HepG2 (cell line): ENCODE data around the gene CFAP70. TPM values are rescaled to one million over a fixed set of nuclear protein-coding genes. Genes with fewer than 3 reads are reported as not detected.
A peak's percentile ranks its signal among the peaks of the same experiment; 100 is the strongest.
"Not testable (repeated sequence)": the region's sequence is repeated elsewhere in the genome, so short reads cannot be mapped to it uniquely, and the experiment has no call there.

Experiments
- ATAC-seq: fragments of 200-7000 bp; cut with Tn5 transposase; 3 replicates; pipeline ENCODE4 v1.9.1; 2020; ENCODE audit warnings: mild to moderate bottlenecking, moderate library complexity
- BruUV-seq: library from RNA; stranded (reverse); fragments of 400-500 nt; replicated peaks from 2 replicates; lab custom pipeline; 2021; lab: Mats Ljungman, UMichigan
- CTCF ChIA-PET: fragments of 300-600 bp; formaldehyde crosslinking; extraction: SDS; loops from one replicate; lab custom pipeline; 2021; ENCODE audit warnings: low total read pairs, inconsistent platforms, low intra/inter-chr PET ratio; lab: Yijun Ruan, JAX
- POLR2A ChIA-PET: fragments of 350-600 bp; sonication (Branson Sonifier 250); formaldehyde crosslinking; loops from one replicate; lab custom pipeline; 2020; ENCODE audit warnings: antibody characterized with exemption, inconsistent platforms; lab: Yijun Ruan, JAX
- DNase-seq: peaks from one replicate; pipeline ENCODE4 v3.0.0-alpha.2; 2015; ENCODE audit warnings: low spot score
- FAIRE-seq: peaks from 3 replicates; lab custom pipeline; 2011; peaks lifted over from hg19 to GRCh38; lab: Jason Lieb, UNC
- H2AFZ ChIP-seq: one replicate; pipeline ENCODE4 v1.6.1; 2011; ENCODE audit warnings: low read length, inconsistent platforms
- H3K27ac ChIP-seq: fragments of 300-600 bp; 3 replicates; pipeline ENCODE4 v1.8.0; 2011; ENCODE audit warnings: mixed run types, mild to moderate bottlenecking, mixed read lengths, low read length, inconsistent platforms; ENCODE audit not compliant: insufficient read depth; ENCODE audit errors: extremely low read length
- H3K27me3 ChIP-seq, 2 experiments: fragments of 200-600 bp in 1 of 2; 2 replicates in 1 of 2; 3 replicates in 1 of 2; pipeline versions ENCODE4 v1.6.0 to v1.8.0; 2011; ENCODE audit warnings: low read length in 2 of 2, mild to moderate bottlenecking in 2 of 2, moderate library complexity in 2 of 2, inconsistent platforms in 1 of 2; ENCODE audit not compliant: insufficient read depth in 2 of 2, control insufficient read depth in 1 of 2
- H3K36me3 ChIP-seq, 2 experiments: fragments of 200-600 bp in 1 of 2; replicated peaks in 1 of 2; 2 replicates in 1 of 2; 3 replicates in 1 of 2; pipeline versions ENCODE4 v1.5.1 to v1.8.0; 2011; ENCODE audit warnings: low read length in 2 of 2, inconsistent platforms in 1 of 2; ENCODE audit not compliant: insufficient read depth in 2 of 2, control insufficient read depth in 1 of 2
- H3K4me1 ChIP-seq: 2 replicates; pipeline ENCODE4 v1.5.1; 2012; ENCODE audit warnings: low read length, inconsistent platforms; ENCODE audit not compliant: insufficient read depth
- H3K4me2 ChIP-seq: 2 replicates; pipeline ENCODE4 v1.6.0; 2011; ENCODE audit warnings: low read depth, low read length, inconsistent platforms
- H3K4me3 ChIP-seq, 3 experiments: fragments of 200-600 bp in 1 of 3; sonication (generic), shearing (Covaris generic) in 1 of 3; replicated peaks in 1 of 3; 2 replicates each; pipeline ENCODE4 v1.5.1; 2011 to 2016; ENCODE audit warnings: low read length in 3 of 3, inconsistent platforms in 2 of 3, low read depth in 2 of 3, mild to moderate bottlenecking in 2 of 3, control low read depth in 1 of 3, mixed read lengths in 1 of 3; ENCODE audit not compliant: insufficient read depth in 1 of 3
- H3K79me2 ChIP-seq: one replicate; pipeline ENCODE4 v1.6.1; 2011; ENCODE audit warnings: low read length, inconsistent platforms; ENCODE audit not compliant: insufficient read depth
- H3K9ac ChIP-seq: 2 replicates; pipeline ENCODE4 v1.6.0; 2011; ENCODE audit warnings: mild to moderate bottlenecking, low read depth, low read length, inconsistent platforms; ENCODE audit not compliant: insufficient read depth
- H3K9me3 ChIP-seq: 2 replicates; pipeline ENCODE4 v1.5.1; 2012; ENCODE audit warnings: mild to moderate bottlenecking, low read length
- H4K20me1 ChIP-seq: 2 replicates; pipeline ENCODE4 v1.6.0; 2011; ENCODE audit warnings: inconsistent platforms, mild to moderate bottlenecking, low read length, moderate library complexity; ENCODE audit not compliant: insufficient read depth
- FOXA1 ChIP-seq, 2 experiments: fragments of 450-650 bp in 1 of 2; sonication (generic) in 1 of 2; formaldehyde crosslinking in 1 of 2; IDR thresholded peaks; 2 replicates each; pipeline versions ENCODE4 v1.4.0 to v1.6.1; 2016 to 2020; ENCODE audit warnings: missing genetic modification reagents in 1 of 2
- HHEX ChIP-seq: IDR thresholded peaks from 2 replicates; pipeline ENCODE4 v1.6.1; 2016; ENCODE audit warnings: control low read depth
- HNF4A ChIP-seq: sonication (generic); formaldehyde crosslinking; IDR thresholded peaks from 2 replicates; pipeline ENCODE4 v1.4.0; 2020; ENCODE audit warnings: missing genetic modification reagents
- ZMYM4 ChIP-seq: sonication (generic); formaldehyde crosslinking; IDR thresholded peaks from 2 replicates; pipeline ENCODE4 v1.8.1; 2023; ENCODE audit warnings: mild to moderate bottlenecking, missing genetic modification reagents
- ZNF292 ChIP-seq: sonication (generic); formaldehyde crosslinking; IDR thresholded peaks from 2 replicates; pipeline ENCODE4 v1.8.1; 2022; ENCODE audit warnings: mild to moderate bottlenecking, low read depth, missing genetic modification reagents, borderline replicate concordance
- in situ Hi-C: cut with HindIII; loops from 2 replicates; pipeline ENCODE4 v1.10.0; 2017; ENCODE audit warnings: low pct_unique_long_range_greater_than_20kb; ENCODE audit not compliant: extremely low pct_ligation_motif_present
- intact Hi-C: fragments of 100-400 bp; cut with micrococcal nuclease; formaldehyde crosslinking; loops from one replicate; pipeline ENCODE4 v1.10.0; 2022; ENCODE audit not compliant: unreplicated experiment
- polyA plus RNA-seq, 8 experiments: library from polyadenylated mRNA; depleted of rRNA in 3 of 8; stranded (reverse) in 7 of 8; unstranded in 1 of 8; fragments of >200 nt; fragmentation: Illumina TruSeq in 4 of 8; extraction: Trizol in 4 of 8; gene quantifications; 2 replicates each; pipeline versions ENCODE4 v1.2.1 to v1.2.3, GENCODE V29; 2011 to 2016; ENCODE audit warnings: low read depth in 4 of 8, missing spikeins in 1 of 8, mixed read lengths in 1 of 8; ENCODE audit not compliant: insufficient read depth in 1 of 8
- total RNA-seq, 5 experiments: library from RNA; depleted of rRNA; stranded (reverse); fragments of >200 nt; fragmentation: Illumina TruSeq; extraction: Trizol; gene quantifications; 2 replicates each; pipeline ENCODE4 v1.2.3, GENCODE V29; 2016; ENCODE audit warnings: low read depth in 1 of 5
- TF ChIP-seq, protein P1 (sequence below): sonication (generic); formaldehyde crosslinking; IDR thresholded peaks from 2 replicates; pipeline ENCODE4 v1.4.0; 2020; ENCODE audit warnings: missing genetic modification reagents
- TF ChIP-seq, protein P2 (sequence below), 2 experiments: IDR thresholded peaks; 2 replicates each; pipeline ENCODE4 v1.6.1; 2011 to 2012; ENCODE audit warnings: low read length in 2 of 2, borderline replicate concordance in 1 of 2, low read depth in 1 of 2, mild to moderate bottlenecking in 1 of 2, moderate library complexity in 1 of 2

CFAP70 gene
- total and polyA plus RNA-seq, 2 of the 13 experiments (the other 11 are each of a cell fraction or from before 2014, with no cell fraction given): 0.27 to 0.38 TPM

DNA sequence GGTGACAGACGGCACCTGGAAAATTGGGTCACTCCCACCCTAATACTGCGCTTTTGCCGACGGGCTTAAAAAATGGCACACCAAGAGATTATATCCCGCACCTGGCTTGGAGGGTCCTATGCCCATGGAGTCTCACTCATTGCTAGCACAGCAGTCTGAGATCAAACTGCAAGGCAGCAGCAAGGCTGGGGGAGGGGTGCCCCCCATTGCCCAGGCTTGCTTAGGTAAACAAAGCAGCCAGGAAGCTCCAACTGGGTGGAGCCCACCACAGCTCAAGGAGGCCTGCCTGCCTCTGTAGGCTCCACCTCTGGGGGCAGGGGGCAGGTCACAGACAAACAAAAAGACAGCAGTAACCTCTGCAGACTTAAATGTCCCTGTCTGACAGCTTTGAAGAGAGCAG lies 35.1 kb downstream of the CFAP70 start (continued):
- TF ChIP-seq, protein P1, sequence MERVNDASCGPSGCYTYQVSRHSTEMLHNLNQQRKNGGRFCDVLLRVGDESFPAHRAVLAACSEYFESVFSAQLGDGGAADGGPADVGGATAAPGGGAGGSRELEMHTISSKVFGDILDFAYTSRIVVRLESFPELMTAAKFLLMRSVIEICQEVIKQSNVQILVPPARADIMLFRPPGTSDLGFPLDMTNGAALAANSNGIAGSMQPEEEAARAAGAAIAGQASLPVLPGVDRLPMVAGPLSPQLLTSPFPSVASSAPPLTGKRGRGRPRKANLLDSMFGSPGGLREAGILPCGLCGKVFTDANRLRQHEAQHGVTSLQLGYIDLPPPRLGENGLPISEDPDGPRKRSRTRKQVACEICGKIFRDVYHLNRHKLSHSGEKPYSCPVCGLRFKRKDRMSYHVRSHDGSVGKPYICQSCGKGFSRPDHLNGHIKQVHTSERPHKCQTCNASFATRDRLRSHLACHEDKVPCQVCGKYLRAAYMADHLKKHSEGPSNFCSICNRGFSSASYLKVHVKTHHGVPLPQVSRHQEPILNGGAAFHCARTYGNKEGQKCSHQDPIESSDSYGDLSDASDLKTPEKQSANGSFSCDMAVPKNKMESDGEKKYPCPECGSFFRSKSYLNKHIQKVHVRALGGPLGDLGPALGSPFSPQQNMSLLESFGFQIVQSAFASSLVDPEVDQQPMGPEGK (CRISPR knock-in tag): peak; percentile 88
- TF ChIP-seq ZMYM4 (peak; percentile 36; the same call in 1 of the 2 replicates), FOXA1 (CRISPR knock-in tag; IDR thresholded peaks at IDR 0.05) (peak; percentile 62), ZNF292 (CRISPR knock-in tag) (peak; percentile 54; the same call in 1 of the 2 replicates), HNF4A (CRISPR knock-in tag) (peak; percentile 19; the same call in 1 of the 2 replicates)
- not testable (repeated sequence) for TF ChIP-seq FOXA1 (IDR thresholded peaks at IDR 0.05)

DNA sequence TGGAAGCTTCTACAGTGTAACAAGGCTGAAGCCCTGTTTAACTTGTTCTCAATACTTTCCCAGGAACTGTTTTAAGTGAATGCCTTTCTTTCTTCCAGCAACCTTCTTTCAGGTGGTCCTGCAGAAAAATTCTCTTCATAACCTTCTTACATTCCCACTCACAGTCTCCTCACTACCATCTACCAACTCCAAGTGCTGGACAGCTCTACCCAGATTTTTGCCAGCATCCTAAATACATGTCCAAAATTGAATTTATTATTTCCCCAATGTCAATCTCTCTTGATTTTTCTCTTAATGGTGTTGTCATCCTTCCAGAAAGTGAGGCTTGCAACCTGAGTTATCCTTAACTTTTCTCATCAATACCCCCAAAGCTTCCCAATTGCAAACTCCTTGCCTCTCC lies 48.2 kb downstream of the CFAP70 start:
- ChIA-PET POLR2A (no interaction called here), CTCF (no interaction called here)
- no peak for FAIRE-seq
- TF ChIP-seq, protein P2, sequence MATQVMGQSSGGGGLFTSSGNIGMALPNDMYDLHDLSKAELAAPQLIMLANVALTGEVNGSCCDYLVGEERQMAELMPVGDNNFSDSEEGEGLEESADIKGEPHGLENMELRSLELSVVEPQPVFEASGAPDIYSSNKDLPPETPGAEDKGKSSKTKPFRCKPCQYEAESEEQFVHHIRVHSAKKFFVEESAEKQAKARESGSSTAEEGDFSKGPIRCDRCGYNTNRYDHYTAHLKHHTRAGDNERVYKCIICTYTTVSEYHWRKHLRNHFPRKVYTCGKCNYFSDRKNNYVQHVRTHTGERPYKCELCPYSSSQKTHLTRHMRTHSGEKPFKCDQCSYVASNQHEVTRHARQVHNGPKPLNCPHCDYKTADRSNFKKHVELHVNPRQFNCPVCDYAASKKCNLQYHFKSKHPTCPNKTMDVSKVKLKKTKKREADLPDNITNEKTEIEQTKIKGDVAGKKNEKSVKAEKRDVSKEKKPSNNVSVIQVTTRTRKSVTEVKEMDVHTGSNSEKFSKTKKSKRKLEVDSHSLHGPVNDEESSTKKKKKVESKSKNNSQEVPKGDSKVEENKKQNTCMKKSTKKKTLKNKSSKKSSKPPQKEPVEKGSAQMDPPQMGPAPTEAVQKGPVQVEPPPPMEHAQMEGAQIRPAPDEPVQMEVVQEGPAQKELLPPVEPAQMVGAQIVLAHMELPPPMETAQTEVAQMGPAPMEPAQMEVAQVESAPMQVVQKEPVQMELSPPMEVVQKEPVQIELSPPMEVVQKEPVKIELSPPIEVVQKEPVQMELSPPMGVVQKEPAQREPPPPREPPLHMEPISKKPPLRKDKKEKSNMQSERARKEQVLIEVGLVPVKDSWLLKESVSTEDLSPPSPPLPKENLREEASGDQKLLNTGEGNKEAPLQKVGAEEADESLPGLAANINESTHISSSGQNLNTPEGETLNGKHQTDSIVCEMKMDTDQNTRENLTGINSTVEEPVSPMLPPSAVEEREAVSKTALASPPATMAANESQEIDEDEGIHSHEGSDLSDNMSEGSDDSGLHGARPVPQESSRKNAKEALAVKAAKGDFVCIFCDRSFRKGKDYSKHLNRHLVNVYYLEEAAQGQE (IDR thresholded peaks at IDR 0.05; ENCODE audit: borderline replicate concordance in 1 of 2, low read depth in 1 of 2, low read length in 2 of 2): 0 out of 4 replicates have a peak, but pooled peaks of 1 of the 2 experiments have one; percentile 16
- TF ChIP-seq HHEX (CRISPR knock-in tag): no peak
- Histone ChIP-seq H3K4me2 (no peak overlapping the region), H3K9ac (no peak overlapping the region), H3K27ac (no peak overlapping the region), H3K27me3 (no peaks in the 10 kb centered on the region), H3K9me3 (no peaks in the 10 kb centered on the region), H3K4me3 (no peak overlapping the region), H3K4me1 (no peaks in the 10 kb centered on the region), H3K79me2 (no peaks in the 10 kb centered on the region), H3K36me3 (no peaks in the 10 kb centered on the region), H2AFZ (no peak overlapping the region), H4K20me1 (no peaks in the 10 kb centered on the region)
- intact Hi-C loops: no loop called here
- no TSS peak for BruUV-seq
- ATAC-seq: no peak
- DNase-seq: no peak
- in situ Hi-C loops: no loop called here
